GM19328 (cell line): ENCODE data around the gene HOXB3.

Source experiments
- ATAC-seq: cut with Tn5 transposase; IDR thresholded peaks from one replicate; pipeline ENCODE4 v1.9.1; 2021; ENCODE audit warnings: mild to moderate bottlenecking, moderate library complexity; ENCODE audit not compliant: unreplicated experiment

HOXB3 gene

DNA sequence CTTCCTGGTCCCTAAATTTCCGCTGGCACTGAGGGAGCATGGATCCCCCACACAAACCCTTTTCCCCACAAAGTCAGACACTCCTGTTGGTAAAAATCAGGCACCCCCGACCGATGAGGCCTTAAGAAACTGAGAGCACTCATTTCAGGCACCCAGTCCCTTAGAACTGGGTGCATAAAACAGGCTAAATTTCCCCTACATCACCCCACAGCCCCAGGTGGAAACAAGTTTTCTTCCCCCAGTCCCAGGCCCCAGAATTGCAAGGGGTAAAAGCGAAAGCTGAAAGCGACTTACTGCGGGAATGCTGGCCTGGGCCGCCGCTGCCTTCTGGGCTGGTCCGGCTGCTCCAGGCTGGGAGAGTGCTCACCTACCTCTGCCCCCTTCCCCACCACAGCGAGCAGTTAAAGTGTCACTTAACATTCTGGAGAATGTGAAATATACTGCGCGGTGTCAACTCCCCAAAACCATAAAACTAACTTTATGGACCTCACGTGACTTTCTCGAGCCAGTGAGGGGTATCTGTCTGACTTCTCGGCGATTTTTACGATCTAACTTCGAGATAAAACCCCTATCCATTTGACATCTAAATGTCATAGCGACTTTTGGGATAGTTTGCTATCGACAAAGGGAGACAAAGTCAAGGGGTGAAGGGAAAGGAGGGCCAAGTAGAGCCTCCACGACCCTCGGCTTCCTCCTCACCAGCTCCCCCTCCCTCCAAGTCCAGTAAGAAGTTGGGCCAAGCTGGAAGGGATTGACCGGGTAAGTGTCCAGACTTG is at the start of gene HOXB3:
Gene HOXB3, minus strand, starts transcription at position 411 of the 776 bp plus-strand sequence. CDS start 37,767 bp downstream, outside the sequence.
- no peak for ATAC-seq

DNA sequence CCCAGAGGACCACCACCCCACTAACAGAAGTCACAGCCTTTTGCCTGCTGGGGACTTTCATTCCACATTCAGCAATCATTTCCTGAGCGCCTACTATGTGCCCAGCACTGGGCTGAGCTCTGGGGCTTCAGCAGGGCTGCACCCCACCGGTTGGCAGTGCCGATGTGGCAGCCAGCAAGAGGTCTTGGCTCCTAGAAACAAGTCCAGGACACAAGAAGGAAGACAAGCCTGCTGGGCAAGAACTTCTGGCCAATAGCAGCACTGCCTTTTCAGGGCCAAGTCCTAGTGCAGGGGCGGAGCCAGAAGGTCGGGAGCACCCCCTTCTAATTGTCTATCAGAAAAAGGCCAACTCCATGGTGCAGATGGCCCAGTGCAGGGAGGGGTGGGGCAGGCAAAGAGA is 49.1 kb upstream of the HOXB3 start:
- no peak for ATAC-seq

DNA sequence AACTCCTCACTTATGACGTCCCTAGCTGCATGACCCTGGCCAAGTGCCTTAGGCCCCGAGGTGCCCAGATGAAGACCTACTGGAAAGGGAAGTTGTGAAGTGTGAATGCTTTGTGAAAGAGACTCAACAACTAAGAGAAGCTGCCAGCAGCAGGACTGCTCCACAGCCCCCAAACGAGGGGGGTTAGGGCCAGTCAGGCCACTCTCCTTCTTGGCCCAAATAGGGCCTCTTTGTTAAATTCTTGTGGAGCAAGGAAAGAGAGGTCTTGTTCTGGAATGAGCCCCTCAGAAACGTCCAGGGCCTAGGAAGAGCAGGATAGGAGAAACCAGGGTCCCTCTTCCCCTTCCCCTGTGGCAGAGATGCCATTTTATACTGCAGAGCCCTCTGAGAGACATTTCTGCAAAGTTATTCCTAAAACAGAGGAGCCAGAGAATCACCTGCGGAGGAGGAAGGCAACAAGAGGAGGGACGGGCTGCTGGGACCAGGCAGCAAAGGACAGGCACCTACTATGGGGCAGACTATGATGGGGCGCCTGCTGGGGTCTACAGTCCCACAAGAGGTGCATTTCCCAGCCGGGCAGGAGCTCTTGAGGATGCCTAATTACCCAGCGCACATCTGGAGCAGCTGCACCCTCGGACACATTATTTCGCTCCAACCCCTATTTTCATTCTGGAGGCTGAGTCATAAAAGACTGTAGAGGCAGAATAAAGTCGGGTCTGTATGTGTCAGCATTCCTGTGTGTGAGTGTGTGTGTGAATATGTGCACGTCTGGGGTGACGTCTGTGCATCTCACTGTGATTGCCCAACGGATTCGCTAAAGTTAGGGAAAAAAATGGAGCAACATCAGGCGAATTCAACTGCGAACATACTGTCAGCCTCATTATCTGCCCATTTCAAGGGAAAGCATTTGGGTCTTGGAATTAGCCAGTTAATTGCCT is 47.6 kb upstream of the HOXB3 start:
- ATAC-seq = no peak

DNA sequence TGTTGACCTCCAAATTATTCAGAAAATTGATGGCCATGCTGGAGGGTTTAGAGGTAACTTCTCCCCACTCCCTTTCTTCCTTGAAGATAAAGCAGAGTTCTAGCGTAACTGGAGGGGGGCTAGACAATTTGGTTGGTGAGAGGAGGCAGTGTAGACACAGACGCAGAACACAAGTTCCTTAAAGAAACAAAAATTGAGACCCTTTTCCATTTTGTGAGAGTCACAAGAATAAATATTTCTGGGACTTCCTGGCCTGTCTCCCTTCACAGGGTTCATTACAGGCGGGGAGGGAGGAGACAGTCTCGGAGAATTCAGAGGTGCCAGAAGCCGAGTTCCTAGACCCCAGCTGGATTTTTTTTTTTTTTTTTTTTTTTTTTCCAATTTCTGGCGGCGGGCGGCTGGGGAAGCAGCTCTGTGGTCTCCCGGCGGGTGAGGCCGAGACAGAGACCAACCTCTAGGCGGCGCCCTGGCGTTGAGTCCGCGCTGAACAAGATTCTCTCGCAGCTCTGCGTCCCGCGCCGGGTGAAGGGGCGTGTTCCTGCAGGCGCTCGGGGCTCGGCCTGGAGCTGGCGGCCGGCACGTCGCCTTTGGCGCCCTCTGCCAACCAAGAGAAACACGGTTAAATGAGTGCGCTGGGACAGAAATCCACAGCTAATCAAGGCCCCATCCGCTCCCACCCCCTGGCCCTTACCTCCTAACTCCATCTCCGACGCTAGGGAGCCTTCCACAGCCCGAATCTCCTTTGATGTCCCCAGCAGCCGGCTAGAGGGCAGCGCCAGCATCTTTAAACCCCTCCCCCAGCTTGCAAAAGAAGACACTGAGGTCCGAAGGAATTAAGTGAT is 46.4 kb upstream of the HOXB3 start:
- ATAC-seq = no peak

DNA sequence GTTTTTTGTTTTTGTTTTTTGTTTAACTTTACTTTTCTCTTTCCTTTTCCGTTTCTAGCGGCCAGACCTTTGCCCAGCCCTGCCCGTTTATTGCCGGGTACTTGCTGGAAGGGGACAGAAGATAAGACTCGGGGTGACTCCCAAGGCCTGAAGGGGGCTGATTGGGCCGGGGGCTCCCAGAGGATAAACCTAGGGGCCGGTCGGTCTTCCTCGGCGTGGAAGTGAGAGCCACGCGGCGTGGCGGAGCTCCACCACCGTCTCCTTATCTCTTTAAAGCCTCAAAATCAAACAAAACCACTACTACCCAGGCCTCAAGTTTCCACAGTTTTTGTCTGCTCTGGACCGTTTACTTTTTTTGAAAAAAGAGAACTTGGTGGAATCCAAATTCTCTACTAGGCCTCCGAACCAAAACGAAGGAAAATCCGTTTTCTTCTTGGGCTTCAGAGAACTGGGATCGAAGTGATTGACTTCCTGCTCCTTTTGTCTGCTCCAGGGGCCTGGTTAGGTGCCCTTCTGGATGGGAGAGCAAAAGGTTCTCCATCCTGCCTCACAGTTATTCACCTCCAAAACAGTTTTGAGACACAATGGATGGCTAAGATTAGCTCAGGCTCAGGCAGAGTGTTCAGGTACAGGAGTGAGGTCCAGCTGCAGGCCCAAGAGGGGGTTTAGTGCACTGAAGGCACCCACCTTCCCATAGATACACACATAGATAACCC is 44.6 kb upstream of the HOXB3 start:
- no peak for ATAC-seq

DNA sequence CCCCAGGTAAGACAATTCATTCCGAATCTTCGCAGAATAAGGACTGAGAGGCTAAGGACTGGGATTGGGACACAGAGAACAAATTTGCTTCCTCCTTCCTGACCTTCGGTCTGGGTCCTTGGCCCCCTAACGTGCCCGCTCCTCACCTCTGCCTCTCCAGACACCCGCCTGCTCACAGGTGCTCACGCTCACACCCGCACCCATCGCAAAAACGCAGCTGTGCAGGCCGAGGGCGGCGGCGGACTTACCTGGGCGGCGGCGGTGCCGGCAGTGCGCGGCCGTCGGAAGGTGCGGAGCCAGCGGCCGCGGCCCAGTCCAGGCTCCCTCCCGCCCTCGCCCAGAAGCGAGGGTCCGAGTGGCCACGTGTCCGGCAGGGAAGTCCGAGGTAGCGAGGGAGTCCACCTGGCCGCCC is 43.2 kb upstream of the HOXB3 start:
- ATAC-seq = no peak

DNA sequence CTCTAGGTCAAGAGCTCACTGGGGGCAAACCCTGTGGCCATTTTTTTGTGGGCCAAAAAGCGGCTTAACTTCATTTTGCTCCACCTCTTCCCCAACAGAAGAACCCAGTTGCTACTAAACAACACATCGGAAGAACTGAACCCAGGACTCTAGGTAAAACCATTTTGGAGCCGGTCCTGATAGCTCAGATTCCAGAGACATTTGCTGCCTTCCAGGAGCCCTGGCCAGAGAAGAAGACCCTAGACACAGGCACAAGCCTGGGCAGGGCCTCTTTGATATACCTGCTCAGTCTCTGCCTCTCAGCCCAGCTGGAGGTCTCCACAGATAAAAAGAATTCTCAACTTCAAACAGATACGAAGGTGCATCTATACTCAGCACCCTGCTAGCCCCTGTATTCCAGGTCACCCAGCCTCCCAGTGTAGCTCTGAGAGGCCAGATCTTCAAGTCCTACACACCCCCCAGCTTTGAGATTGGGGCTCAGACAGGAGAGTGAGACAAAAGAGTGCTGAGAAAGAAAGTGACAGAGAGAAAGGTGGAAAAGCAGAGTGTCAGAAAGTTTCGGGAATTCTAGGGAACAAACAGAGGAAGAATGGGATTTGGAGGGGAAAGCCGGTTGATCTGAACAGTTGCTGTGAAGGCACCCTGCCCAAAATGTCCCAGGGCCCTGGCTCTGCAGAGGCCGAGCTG is 42.7 kb upstream of the HOXB3 start:
- ATAC-seq = no peak

DNA sequence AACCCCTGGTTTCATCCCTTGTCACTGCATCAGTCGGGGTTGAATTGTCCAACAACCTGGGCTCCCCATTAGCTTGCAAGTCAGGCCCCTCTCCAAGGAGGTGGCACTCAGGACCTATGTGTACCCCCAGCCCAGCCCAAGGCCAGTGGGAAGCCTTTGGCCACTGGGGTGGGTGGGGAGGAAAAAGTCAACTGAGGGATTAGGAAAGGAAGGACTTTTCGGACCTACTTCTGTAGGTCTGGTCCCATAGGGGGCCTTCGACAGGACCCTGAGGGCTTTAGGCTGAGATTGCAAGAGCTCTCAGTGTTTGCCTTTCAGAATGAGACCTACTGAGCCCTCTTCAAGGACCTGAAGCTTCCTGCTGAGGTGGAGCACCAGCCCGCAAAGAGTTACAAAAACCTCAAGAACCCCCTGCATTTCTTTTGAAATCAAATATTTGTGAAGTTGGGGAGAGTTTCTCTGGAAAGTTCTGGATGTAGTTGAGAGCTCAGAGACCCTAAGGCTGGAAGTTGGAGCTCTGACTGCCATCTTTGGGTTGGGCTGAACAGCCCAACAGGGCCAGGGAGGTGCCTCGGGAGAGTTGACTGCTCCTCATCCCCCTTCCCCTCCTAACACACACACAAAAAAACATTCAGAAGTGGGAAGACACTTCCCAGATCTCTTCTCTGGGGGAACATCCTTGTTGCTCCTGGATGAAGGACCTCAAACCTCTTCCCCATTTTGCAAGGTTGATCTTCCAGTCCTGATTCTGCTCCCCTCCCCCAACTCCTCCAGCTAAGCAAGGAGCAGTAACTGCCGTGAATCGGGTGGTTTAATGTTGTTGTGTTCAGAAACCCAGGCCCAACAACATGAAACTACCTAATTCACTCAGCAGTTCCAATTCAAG is 41.9 kb upstream of the HOXB3 start:
- ATAC-seq = no peak

DNA sequence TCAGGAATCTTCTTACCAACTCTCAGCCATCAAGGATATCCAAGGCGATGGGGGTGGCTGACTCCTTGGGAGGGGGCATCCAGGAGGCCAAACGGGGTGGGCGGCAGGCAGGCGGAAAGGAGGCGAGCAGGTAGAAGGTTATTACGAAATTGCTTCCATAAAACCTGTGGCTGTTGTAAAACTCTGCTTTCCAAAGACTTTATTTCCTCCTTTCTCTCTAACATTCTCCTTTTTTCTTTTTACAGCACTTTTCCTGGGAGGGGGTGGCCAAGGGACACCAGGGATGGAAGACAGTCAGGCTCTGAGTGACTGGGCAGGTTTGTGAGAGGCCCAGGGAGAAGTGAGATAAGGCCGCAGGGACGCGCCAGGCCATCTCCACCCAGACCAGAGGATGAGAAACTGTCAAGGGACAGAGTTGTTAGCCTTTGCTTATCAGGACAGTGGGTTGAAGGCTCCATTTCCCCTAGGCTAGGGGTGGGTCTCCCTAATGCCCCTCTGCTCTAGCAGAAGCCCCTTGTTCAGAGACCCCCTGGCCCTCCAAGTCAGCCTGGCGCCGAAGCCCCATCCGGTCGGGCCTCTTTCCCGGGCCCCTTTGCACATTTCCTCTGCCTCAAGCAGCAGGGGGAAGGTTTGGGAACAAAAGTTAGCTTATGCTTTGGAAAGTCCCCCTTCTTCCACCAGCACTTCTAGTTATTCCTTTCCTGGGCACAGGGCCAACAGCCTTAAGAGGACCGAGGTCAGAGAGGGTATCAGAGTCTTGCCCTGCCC is 41.1 kb upstream of the HOXB3 start:
- no peak for ATAC-seq

DNA sequence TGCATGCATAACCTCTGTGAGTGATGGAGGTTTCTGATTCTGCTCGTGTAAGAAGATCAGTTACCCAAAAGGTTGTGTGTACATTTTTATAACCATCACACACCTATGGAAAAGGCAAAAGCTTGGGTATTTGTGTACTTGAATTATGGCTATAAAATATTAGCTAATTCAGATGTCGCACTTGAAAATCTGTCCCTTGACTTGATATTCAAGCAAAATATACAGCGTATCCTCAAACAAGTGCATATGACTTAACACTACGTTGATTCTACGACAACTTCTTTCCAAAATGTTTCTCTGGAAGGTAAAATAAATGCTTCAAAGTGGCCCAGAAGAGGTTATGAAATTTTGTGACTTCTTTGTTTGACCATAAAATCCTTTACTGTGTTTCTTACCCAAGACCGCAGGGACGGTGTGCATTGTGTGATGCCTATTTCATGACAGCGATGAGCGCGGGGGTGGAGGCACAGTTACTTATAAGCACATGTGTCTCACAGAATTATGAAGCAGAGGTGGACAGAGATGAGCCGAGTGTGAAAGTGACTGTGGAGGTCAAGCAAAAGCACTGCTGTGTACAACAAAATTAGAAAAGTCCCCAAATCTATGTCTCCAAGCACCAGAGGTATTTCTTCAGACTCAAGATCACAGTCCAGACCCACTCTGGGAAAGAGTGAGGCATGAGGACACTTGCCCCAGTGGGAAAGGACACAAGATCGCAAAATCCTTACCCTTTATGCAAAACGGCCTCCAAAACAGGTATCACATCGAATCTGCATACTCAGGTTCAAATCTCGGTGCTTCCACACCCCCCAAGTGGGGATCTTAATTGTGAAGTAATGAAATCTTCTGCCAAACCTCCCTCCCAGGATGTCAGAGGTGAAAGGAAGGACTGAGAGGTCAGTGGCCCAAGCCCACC is 40.2 kb upstream of the HOXB3 start:
- no peak for ATAC-seq

DNA sequence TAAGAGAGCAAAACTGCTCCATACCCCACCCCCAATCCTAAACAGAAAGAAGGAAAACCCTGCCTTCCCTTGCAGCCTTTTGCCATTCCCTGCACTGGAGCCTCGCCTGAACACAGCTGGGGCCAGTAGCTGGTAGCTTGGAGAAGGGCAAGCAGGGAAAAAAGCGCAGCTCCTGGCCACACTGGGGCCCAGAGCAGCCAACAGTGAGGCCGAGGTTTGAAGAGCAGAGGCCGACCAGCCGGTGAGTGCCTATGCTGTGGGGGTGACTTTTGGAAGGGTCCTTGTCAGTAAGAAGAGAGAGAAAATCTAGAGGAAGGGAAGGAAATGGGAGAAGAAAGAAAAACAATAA is 39.3 kb upstream of the HOXB3 start:
- ATAC-seq = no peak

DNA sequence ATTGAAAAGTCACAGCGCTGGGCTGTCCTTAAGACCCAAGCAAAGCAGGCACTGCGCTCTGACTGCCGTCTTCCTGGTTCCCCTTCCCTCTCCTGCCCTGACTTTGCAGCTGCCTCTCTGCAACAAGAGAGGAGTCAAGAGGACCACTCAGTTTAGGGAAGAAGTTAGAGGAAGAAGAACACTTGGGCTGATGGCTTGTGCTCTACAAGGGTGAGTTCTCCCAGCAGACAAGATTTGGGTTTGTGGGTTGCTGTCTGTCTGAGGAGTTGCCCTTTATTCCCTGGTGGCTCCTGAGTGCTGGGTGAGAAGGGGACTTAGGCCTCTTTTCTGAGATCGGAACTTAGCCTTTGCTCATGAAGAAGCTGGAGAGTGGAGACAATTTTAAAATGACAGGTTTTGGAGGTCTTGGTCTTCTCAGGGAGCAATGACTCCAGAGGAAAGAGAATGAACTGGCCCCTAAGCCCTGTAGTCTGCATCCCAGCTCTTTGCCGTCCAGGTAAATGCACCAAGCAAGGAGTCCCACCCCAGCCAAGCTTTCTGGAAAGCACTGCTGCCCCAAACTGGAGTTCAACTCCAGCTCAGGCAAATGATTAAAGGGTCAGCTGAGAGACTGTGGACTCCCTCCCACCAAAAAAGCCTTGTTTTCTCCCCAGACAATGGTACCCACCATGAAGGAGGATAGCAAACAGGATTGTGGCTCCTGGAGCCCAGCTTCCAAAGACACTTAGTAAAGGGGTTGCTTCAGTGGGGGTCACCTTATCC is 38.8 kb upstream of the HOXB3 start:
- no peak for ATAC-seq

DNA sequence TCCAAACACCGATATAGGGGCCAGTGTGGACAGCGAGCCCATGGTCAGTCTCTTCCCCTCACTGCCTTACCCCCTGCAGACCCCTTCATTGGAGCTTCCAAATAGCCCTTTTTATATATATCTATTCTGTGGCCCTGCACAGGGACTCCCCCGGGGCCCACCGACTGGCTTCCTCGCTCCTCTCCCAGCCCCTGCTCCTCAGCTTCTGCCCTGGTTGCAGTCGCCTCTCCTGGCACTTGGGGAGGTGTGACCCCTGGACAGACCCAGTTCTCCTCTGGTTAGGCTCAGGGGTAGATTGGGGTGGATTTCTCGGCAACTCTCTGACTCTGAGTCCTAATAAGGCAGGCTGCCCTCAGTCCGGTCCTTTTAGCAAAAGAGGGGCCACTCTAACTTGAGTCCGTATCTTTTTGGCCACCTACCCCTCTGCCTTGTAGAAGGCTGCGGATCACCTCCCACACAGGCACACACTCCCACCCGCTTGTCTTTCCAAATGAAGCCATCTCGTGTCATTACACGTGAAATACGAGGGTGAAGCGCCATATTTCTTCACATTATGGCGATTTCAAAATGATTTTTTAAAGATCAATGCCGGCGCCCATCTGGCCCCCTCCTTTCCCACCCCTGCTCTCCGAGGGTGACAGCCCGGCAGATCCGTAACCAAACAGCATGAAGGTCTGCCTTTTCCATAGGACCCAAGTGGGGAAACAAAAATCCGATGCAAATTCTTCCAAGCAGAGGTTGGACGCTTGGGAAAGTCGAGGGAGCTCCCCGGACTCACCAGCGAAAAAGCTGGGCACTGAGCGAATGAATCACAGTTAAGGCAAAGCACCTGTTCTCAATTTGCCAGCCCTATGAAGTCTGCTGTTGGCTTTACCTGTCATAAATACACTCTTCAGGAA is 37.8 kb upstream of the HOXB3 start:
- no peak for ATAC-seq

DNA sequence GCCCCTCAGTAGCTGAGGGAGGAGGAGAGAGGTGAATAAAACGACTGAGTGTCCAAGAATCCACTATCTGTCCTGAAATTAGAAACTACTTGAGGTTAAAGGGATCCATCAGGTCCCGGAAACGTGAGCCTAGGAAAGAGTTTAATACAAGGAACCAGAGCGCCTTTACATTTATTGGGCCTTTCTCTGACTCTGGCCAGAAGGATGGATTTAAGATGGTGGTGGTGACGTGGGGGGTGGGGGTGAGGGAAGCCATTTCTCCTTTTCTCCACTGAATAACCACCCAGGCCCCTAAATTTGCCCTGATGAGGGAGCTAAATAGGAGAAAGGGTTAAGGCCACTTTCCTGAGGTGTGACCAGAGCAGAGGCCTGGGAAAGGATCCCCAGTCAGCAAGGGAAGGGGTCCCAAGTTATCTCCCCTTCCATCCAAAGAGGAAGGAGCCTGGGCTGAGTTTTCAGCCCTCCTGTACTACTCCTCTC is 37.1 kb upstream of the HOXB3 start:
- no peak for ATAC-seq
